Endothelial cell of umbilical vein (primary cell): ENCODE results near the gene USP25.
"Not testable (repeated sequence)": the region's sequence is repeated elsewhere in the genome, so short reads cannot be mapped to it uniquely, and the experiment has no call there.

Experiments
- CTCF ChIP-seq, 2 donors: IDR thresholded peaks; 1 replicate in 1 of 2; 2 replicates in 1 of 2; pipeline ENCODE4 v1.5.1; 2011; ENCODE audit warnings: low read length in 2 of 2, mild to moderate bottlenecking in 2 of 2, moderate library complexity in 2 of 2, control low read depth in 1 of 2, inconsistent platforms in 1 of 2, low read depth in 1 of 2; ENCODE audit not compliant: insufficient read depth in 1 of 2; ENCODE audit errors: extremely low read depth in 1 of 2
- EZH2 ChIP-seq: IDR thresholded peaks from 2 replicates; pipeline ENCODE4 v1.6.1; 2012; ENCODE audit warnings: borderline replicate concordance, low read depth, mild to moderate bottlenecking, moderate library complexity, low read length, inconsistent platforms; ENCODE audit not compliant: severe bottlenecking
- FOS ChIP-seq: IDR thresholded peaks from 2 replicates; pipeline ENCODE4 v1.6.1; 2011; ENCODE audit warnings: mild to moderate bottlenecking, low read length, moderate library complexity, borderline replicate concordance; ENCODE audit not compliant: insufficient read depth
- GATA2 ChIP-seq: IDR thresholded peaks from 2 replicates; pipeline ENCODE4 v1.7.0; 2011; ENCODE audit warnings: low read depth, mild to moderate bottlenecking, moderate library complexity, mixed read lengths, low read length; ENCODE audit not compliant: insufficient read length, insufficient read depth
- JUN ChIP-seq: IDR thresholded peaks from 2 replicates; pipeline ENCODE4 v1.6.1; 2011; ENCODE audit warnings: borderline replicate concordance, low read depth; ENCODE audit not compliant: insufficient read length, insufficient read depth
- MAX ChIP-seq: IDR thresholded peaks from 2 replicates; pipeline ENCODE4 v1.6.1; 2011; ENCODE audit not compliant: insufficient read depth, insufficient read length
- MYC ChIP-seq: IDR thresholded peaks from one replicate; pipeline ENCODE4 v1.6.1; 2011; ENCODE audit warnings: mild to moderate bottlenecking, low read depth, low read length
- POLR2A ChIP-seq: IDR thresholded peaks from 2 replicates; pipeline ENCODE4 v1.6.1; 2012; ENCODE audit warnings: low read depth, mild to moderate bottlenecking, control low read depth, low read length
- POLR2AphosphoS5 ChIP-seq: IDR thresholded peaks from 2 replicates; pipeline ENCODE4 v1.6.1; 2012; ENCODE audit warnings: low read depth, mild to moderate bottlenecking, control low read depth, low read length, moderate library complexity; ENCODE audit not compliant: insufficient read depth

- TF ChIP-seq CTCF (IDR thresholded peaks at IDR 0.05; ENCODE audit: extremely low read depth in 1 of 2, insufficient read depth in 1 of 2, low read depth in 1 of 2, low read length in 2 of 2); POLR2A; POLR2AphosphoS5; MAX; EZH2; FOS; JUN; MYC; GATA2: not testable (repeated sequence)
Measured at GRCh38 chr21:15735931-15736330, 6.1 kb downstream of the USP25 start.
